HG03521 (cell line): ENCODE data around the gene SH3D21.

Experiments used
- ATAC-seq: cut with Tn5 transposase; IDR thresholded peaks from one replicate; pipeline ENCODE4 v1.9.1; 2021; ENCODE audit warnings: mild to moderate bottlenecking, moderate library complexity; ENCODE audit not compliant: unreplicated experiment

Gene SH3D21

GRCh38 chr1:36355811-36356210, 49.6 kb downstream of the SH3D21 start:
- no peak for ATAC-seq

DNA sequence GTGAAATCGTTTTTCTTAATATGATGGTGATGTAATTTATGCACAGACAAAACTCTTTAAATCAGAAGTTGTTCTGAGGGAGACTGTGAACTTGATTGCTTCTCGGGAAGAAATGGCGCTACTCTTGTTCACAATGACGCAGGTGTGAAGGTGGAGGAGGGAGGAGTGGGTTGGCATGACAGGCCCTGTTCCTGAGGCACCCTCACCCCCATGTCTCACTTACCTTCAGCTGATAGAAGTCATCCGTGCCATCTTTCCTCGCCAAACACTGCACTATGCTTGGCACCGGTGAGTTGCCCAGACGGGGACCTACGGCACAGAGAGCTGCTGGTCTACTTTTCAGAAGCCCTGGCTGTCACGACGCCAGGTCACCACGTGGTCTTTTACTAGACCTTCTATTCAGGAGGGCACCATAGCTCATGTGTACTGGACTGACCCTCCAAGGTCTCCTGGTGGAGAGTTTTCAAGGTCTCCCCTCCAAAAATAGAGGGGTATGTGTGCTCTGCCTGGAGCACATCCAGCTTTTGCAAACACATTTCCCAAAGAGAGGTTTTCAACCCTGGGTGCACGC, 52.4 kb downstream of the SH3D21 start:
- no peak for ATAC-seq

GRCh38 chr1:36359383-36359782, 53.2 kb downstream of the SH3D21 start:
- ATAC-seq, result no peak

DNA sequence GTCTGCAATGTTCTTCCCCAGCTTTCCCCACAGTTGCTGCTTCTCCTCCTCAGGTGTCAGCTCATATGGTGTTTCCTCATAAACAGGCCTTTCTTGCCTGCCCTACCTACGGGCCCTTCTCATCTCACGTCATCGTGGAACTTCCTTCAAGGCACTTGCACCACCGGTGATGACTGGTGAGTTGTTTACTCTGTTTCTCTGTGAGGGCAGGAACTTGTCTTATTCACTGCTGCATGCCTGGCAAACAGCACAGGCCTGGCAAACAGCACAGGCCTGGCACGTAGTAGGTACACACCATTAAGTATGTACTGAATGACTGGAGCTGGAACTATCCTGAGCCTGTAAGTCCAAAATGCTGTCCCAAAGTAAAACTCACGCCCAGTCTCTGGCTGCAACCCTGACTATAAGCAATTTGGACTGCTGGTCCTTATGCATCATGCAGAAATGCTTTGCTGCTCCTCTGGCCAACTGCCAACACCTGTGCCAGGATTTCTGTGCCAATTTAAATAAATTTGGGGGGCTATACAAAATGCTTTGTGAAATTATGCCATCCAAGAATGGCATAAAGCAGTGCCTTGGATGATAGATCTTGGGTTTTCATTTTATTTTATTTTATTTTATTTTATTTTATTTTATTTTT, 53.9 kb downstream of the SH3D21 start:
- ATAC-seq, result no peak

DNA sequence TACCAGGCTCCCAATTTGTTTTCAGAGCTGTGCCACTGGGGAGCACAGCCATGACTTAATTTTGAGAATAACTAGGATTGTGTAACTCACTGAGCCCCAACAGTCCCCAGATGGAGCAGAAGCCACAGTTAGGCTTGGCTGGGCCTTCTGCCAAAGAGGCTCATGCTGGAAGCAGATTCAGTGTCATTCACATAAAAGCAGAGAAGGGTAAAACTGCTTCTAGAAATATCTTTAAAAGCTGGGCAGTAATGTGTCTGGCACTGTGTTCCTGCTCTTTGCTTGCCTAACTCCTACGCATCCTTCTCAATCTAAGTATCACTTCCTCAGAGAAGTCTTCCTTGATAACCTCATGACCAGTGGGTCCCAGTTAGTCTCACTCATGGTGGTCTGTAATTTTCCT, 59.2 kb downstream of the SH3D21 start:
- no peak for ATAC-seq

DNA sequence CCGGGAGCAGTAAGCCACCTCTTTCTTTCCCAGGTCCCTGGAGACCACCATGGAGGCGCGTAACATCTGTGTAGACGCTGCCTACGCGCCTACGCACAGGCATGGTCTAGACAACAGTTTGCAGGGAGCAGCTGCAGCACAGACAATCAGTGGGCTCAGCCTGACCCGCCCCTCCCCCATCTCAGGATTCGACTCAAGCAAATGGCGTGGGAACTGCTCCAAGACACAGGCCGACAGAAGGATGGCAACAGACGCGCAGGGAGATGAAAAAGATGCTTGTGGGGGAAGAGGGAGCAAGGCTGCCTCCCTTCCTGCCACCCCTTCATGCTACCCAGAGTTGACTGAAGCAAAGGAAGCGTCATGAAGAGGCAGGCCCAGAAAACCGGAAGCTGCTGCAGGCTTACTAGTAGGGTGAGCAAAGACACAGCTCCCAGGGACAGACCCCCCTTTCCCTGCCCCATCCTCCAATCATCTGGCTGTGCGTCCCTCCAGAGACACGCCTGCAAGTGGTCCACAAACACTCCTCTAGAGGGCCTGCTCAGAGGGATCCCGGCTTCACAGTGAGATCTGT, 60.0 kb downstream of the SH3D21 start:
- ATAC-seq, result no peak

DNA sequence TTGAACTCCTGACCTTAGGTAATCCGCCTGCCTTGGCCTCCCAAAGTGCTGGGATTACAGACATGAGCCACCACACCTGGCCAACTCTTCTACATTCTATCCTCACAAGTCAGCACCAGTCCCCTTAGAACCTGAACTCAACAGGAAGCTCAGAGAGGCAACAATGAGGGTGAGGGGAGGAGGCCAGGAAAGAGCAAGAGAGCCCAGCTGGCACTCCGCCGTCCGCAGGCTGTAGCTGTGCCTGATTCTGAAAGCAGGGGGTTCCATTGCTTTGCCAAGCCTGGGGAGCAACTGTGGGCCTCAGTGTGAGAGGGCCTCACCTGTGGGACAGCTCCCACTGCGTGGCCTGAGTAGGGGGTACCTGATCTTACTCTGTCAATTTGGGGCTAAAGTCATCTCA, 60.9 kb downstream of the SH3D21 start:
- ATAC-seq, result no peak

- ATAC-seq, result no peak
Measured at GRCh38 chr1:36367798-36368197, 61.6 kb downstream of the SH3D21 start.

DNA sequence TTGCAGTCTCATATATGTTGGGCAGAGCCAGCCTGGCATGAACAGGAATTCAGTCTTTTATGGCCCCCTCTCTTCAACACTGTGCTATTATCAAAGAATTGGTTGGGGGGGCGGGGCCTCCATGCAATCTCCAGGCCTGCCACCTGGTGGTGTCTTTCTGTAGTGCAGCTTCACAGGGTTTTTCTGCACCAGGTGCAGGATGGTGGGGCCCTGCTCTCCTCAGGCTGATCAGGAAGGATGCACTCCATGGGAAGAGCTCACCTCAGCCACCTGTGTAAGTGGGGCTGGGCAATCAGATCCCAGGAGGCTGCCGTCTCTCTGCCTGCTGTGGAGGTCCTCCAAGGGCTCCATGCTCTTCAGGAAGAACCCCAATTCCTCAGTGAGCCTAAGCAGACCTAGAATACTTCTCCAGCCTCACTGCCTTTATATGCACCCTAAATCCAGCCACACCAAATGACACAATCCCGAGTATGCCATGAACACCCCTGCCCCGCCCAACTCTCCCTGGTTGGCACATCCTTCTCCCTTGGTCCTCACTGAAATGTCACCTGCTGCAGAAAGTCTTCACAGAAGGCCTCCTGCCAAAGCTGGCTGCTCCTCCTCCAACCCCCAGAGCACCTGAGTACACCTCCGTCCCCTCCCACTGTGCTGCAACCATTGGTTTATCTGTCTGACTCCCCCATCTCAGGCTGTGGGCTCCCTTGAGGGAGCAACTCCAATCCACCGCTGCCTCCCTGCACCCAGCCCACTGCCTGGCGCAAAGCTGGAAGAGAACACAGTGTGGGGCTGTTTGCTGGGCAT, 63.1 kb downstream of the SH3D21 start:
- ATAC-seq, result no peak
